Cardiac muscle cell (in vitro differentiated cells and primary cell): ENCODE results near the gene TECR. TPM values are rescaled to one million over a fixed set of nuclear protein-coding genes. Genes with fewer than 3 reads are reported as not detected.

Experiments
- DNase-seq, 2 donors: peaks; one replicate each; pipeline versions ENCODE4 v3.0.0 to v3.0.0-alpha.2; 2010 to 2017; ENCODE audit warnings: low read depth in 1 of 2, low spot score in 1 of 2
- H3K27ac ChIP-seq: fragments of 200-600 bp; sonication (generic); 2 replicates; pipeline ENCODE4 v1.5.1; 2016
- H3K27me3 ChIP-seq: fragments of 200-600 bp; sonication (generic); 2 replicates; pipeline ENCODE4 v1.6.0; 2016; ENCODE audit warnings: control low read depth
- H3K36me3 ChIP-seq: fragments of 200-600 bp; sonication (generic); 2 replicates; pipeline ENCODE4 v1.5.1; 2016; ENCODE audit warnings: control low read depth
- H3K4me1 ChIP-seq: fragments of 200-600 bp; sonication (generic); 2 replicates; pipeline ENCODE4 v1.8.1; 2017; ENCODE audit warnings: low read depth, mild to moderate bottlenecking, mixed run types
- H3K4me3 ChIP-seq: fragments of 200-600 bp; sonication (generic); 2 replicates; pipeline ENCODE4 v1.5.1; 2016; ENCODE audit warnings: mild to moderate bottlenecking
- H3K9me3 ChIP-seq: fragments of 200-600 bp; sonication (generic); 2 replicates; pipeline ENCODE4 v1.5.1; 2017; ENCODE audit warnings: low read depth, mild to moderate bottlenecking, control low read depth
- CTCF ChIP-seq: IDR thresholded peaks from 2 replicates; pipeline ENCODE4 v1.5.1; 2012; ENCODE audit warnings: low read depth, mild to moderate bottlenecking, low read length
- polyA plus RNA-seq: library from polyadenylated mRNA; unstranded; fragments of >200 nt; fragmentation: Nextera tagmentation; extraction: Ambion mirVana; gene quantifications from 2 replicates; pipeline ENCODE4 v1.2.1, GENCODE V29; 2016
- total RNA-seq: library from RNA; depleted of rRNA; stranded (reverse); fragments of >200 nt; gene quantifications from 2 replicates; pipeline ENCODE4 v1.2.3, GENCODE V29; 2016

The TECR gene
- total and polyA plus RNA-seq, 2 experiments from 2014 or later: 83.1 to 345 TPM

GRCh38 chr19:14553042-14553938, 23.9 kb downstream of the TECR start:
- Histone ChIP-seq H3K4me1 (peaks cover 7% of the 10 kb centered on the region), H3K36me3 (no peaks in the 10 kb centered on the region), H3K27me3 (no peaks in the 10 kb centered on the region), H3K27ac (no peak overlapping the region), H3K4me3 (no peak overlapping the region), H3K9me3 (no peaks in the 10 kb centered on the region)
- no peak for DNase-seq
- TF ChIP-seq CTCF: no peak

- H3K4me3 ChIP-seq: no peak overlapping the region
- no peaks in the 10 kb centered on the region for H3K36me3 ChIP-seq
- no peaks in the 10 kb centered on the region for H3K27me3 ChIP-seq
- H3K4me1 ChIP-seq: peaks cover 7% of the 10 kb centered on the region
- no peak for DNase-seq
- H3K9me3 ChIP-seq: no peaks in the 10 kb centered on the region
- TF ChIP-seq CTCF: no peak
- no peak overlapping the region for H3K27ac ChIP-seq
Observed at GRCh38 chr19:14553939-14554243, 24.5 kb downstream of the TECR start.

GRCh38 chr19:14554382-14554812, 25.0 kb downstream of the TECR start:
- Histone ChIP-seq H3K4me1 (peaks cover 7% of the 10 kb centered on the region), H3K27me3 (no peaks in the 10 kb centered on the region), H3K4me3 (no peak overlapping the region), H3K36me3 (no peaks in the 10 kb centered on the region), H3K9me3 (no peaks in the 10 kb centered on the region), H3K27ac (no peak overlapping the region)
- no peak for TF ChIP-seq CTCF
- DNase-seq: no peak

- H3K9me3 ChIP-seq: no peaks in the 10 kb centered on the region
- no peaks in the 10 kb centered on the region for H3K36me3 ChIP-seq
- peaks cover 20% of the 10 kb centered on the region for H3K4me1 ChIP-seq
- no peak for TF ChIP-seq CTCF
- no peaks in the 10 kb centered on the region for H3K27me3 ChIP-seq
- no peak overlapping the region for H3K4me3 ChIP-seq
- H3K27ac ChIP-seq: no peak overlapping the region
- peak in 1 of 2 donors; percentile 12 for DNase-seq
Observed at GRCh38 chr19:14555918-14556661, 26.7 kb downstream of the TECR start.

- no peak overlapping the region for H3K4me3 ChIP-seq
- H3K27ac ChIP-seq: no peak overlapping the region
- peak; percentile 97 for TF ChIP-seq CTCF
- no peaks in the 10 kb centered on the region for H3K9me3 ChIP-seq
- no peaks in the 10 kb centered on the region for H3K27me3 ChIP-seq
- peak; percentile 85 to 87 for DNase-seq
- no peaks in the 10 kb centered on the region for H3K36me3 ChIP-seq
- H3K4me1 ChIP-seq: peaks cover 21% of the 10 kb centered on the region
Observed at GRCh38 chr19:14556662-14557188, 27.3 kb downstream of the TECR start.
